Naive thymus-derived CD8-positive, alpha-beta T cell (primary cell): Measurements from ENCODE around the gene TNFSF18. TPM values are rescaled to one million over a fixed set of nuclear protein-coding genes. Genes with fewer than 3 reads are reported as not detected.

Source experiments
- ATAC-seq, 2 donors: fragments of 150-1000 bp; cut with Tn5 transposase in 1 of 2; sonication (Bioruptor Pico), chemical (Tn5 transposase) in 1 of 2; 1 replicate in 1 of 2; 2 replicates in 1 of 2; pipeline ENCODE4 v1.10.0; 2021; ENCODE audit warnings: mild to moderate bottlenecking in 2 of 2, moderate library complexity in 2 of 2
- POLR2A ChIA-PET: fragments of 350-600 bp; sonication (Branson Sonifier 250); formaldehyde crosslinking; loops from one replicate; lab custom pipeline; 2021; ENCODE audit warnings: antibody characterized with exemption; lab: Charles Lee
- DNase-seq, 10 donors: peaks; one replicate each; pipeline versions ENCODE4 v3.0.0 to v3.0.0-alpha.2; 2020 to 2022
- H3K27ac Mint-ChIP-seq, 10 donors: one replicate each; pipeline ENCODE4 v1.8.0; 2020 to 2022; ENCODE audit warnings: mild to moderate bottlenecking in 10 of 10, mixed read lengths in 10 of 10, moderate library complexity in 4 of 10, inconsistent platforms in 1 of 10
- H3K27me3 Mint-ChIP-seq, 5 donors: one replicate each; pipeline ENCODE4 v1.8.0; 2021 to 2022; ENCODE audit warnings: mixed read lengths in 5 of 5
- H3K36me3 Mint-ChIP-seq, 3 donors: one replicate each; pipeline ENCODE4 v1.8.0; 2020 to 2022; ENCODE audit warnings: mixed read lengths in 3 of 3, mild to moderate bottlenecking in 2 of 3, inconsistent platforms in 1 of 3
- H3K4me1 Mint-ChIP-seq, 4 donors: one replicate each; pipeline ENCODE4 v1.8.0; 2021 to 2022; ENCODE audit warnings: mixed read lengths in 4 of 4
- H3K4me3 Mint-ChIP-seq, 10 donors: one replicate each; pipeline ENCODE4 v1.8.0; 2020 to 2022; ENCODE audit warnings: mild to moderate bottlenecking in 10 of 10, mixed read lengths in 10 of 10, moderate library complexity in 6 of 10, inconsistent platforms in 1 of 10
- H3K9me3 Mint-ChIP-seq, 9 donors: one replicate each; pipeline ENCODE4 v1.8.0; 2020 to 2022; ENCODE audit warnings: mixed read lengths in 9 of 9, mild to moderate bottlenecking in 3 of 9, inconsistent platforms in 1 of 9, moderate library complexity in 1 of 9
- polyA plus RNA-seq, 3 donors: library from polyadenylated mRNA; unstranded; fragments of 300-500 nt; fragmentation: Illumina TruSeq; gene quantifications; one replicate each; pipeline ENCODE4 v1.2.3, GENCODE V29; 2021
- total RNA-seq, 8 experiments: library from RNA in 2 of 8; stranded (reverse) in 2 of 8; gene quantifications; one replicate each; pipeline ENCODE4 v1.2.3 and lab custom pipeline; 2021 to 2026

The TNFSF18 gene
- total and polyA plus RNA-seq, 5 experiments from 2014 or later, result not detected

- Mint-ChIP-seq H3K9me3 (no peaks in the 10 kb centered on the region), H3K4me3 (peak overlapping the region in 1 of 10 donors; percentile 9), H3K27ac (peak overlapping the region in 2 of 10 donors; percentile 16 to 68), H3K27me3 (peaks cover 0 to 5% (median 0%) of the 10 kb centered on the region in 5 donors), H3K4me1 (peaks cover 2 to 46% (median 6%) of the 10 kb centered on the region in 4 donors), H3K36me3 (peaks cover 0 to under 1% (median 0%) of the 10 kb centered on the region in 3 donors)
- POLR2A ChIA-PET, result no interaction called here
- peak in 1 of 10 donors; percentile 1 for DNase-seq
- ATAC-seq, result no peak
Measured at GRCh38 chr1:173020138-173020750, 30.5 kb downstream of the TNFSF18 start.

DNA sequence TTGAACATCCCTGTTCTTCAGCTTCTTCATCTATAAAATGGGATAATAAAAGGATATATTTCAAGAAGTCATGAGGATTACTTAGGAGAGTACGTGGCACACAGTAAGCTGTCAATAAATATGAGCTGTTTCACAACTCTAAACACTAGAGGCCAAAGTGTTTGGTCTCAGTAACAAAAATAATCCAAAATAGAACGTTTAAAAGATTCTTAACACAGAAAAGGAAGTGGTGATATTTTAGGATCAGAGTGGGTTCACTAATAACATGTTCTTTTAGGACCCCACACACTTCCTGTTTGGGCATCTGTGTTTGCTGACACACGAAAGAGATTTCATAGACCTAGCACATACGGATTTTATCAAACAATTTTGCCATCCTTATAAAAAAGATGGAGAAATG, 32.9 kb downstream of the TNFSF18 start:
- Mint-ChIP-seq H3K27ac (peak overlapping the region in 1 of 10 donors; percentile 16), H3K4me1 (peaks cover 2 to 57% (median 6%) of the 10 kb centered on the region in 4 donors), H3K4me3 (peak overlapping the region in 1 of 10 donors; percentile 29), H3K36me3 (no peaks in the 10 kb centered on the region), H3K27me3 (peaks cover 0 to 5% (median 0%) of the 10 kb centered on the region in 5 donors), H3K9me3 (no peaks in the 10 kb centered on the region)
- ATAC-seq (no peak), DNase-seq (no peak)
- POLR2A ChIA-PET, result interaction anchor here (0.7 kb wide), 1 partner anchor 36 kb away, joined by 3 read pairs; no protein-coding TSS in a partner anchor

GRCh38 chr1:173016419-173016818, 34.3 kb downstream of the TNFSF18 start:
- H3K4me1 Mint-ChIP-seq, result peaks cover 2 to 57% (median 6%) of the 10 kb centered on the region in 4 donors

GRCh38 chr1:173015629-173016028, 35.1 kb downstream of the TNFSF18 start:
- Mint-ChIP-seq H3K36me3 (no peaks in the 10 kb centered on the region), H3K27me3 (peaks cover 0 to 10% (median 2%) of the 10 kb centered on the region in 5 donors), H3K4me1 (peaks cover 2 to 49% (median 6%) of the 10 kb centered on the region in 4 donors), H3K9me3 (no peaks in the 10 kb centered on the region), H3K27ac (no peak overlapping the region), H3K4me3 (no peak overlapping the region)
- DNase-seq (no peak), ATAC-seq (no peak)
- POLR2A ChIA-PET, result no interaction called here

More at GRCh38 chr1:173016419-173016818, 34.3 kb downstream of the TNFSF18 start:
- POLR2A ChIA-PET, result no interaction called here
- Mint-ChIP-seq H3K27me3 (peaks cover 0 to 7% (median 0%) of the 10 kb centered on the region in 5 donors), H3K4me3 (no peak overlapping the region), H3K27ac (no peak overlapping the region), H3K9me3 (no peaks in the 10 kb centered on the region), H3K36me3 (no peaks in the 10 kb centered on the region)
- DNase-seq (no peak), ATAC-seq (no peak)

DNA sequence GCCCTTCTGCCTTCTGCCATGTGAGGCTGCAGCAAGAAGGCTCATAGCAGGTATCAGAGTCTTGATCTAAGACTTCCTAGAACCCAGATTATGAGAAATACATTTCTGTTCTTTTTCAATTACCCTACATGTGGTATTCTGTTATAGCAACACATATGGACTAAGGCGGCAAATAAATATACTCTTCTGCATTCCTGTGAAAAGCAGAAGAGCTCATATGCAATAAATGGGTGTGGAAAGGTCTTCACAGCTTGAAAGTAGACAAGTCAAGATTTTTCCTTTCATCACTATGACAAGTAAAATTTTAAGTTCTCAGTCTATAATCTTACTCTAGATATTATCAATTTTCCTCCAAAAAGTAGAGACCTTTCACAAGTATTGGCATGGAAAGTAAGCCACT, 36.6 kb downstream of the TNFSF18 start:
- POLR2A ChIA-PET, result no interaction called here
- Mint-ChIP-seq H3K9me3 (peaks cover 0 to under 1% (median 0%) of the 10 kb centered on the region in 9 donors), H3K4me3 (no peak overlapping the region), H3K27ac (no peak overlapping the region), H3K36me3 (no peaks in the 10 kb centered on the region), H3K27me3 (peaks cover 0 to 10% (median 2%) of the 10 kb centered on the region in 5 donors), H3K4me1 (peaks cover 2 to 42% (median 6%) of the 10 kb centered on the region in 4 donors)
- ATAC-seq (no peak), DNase-seq (no peak)

DNA sequence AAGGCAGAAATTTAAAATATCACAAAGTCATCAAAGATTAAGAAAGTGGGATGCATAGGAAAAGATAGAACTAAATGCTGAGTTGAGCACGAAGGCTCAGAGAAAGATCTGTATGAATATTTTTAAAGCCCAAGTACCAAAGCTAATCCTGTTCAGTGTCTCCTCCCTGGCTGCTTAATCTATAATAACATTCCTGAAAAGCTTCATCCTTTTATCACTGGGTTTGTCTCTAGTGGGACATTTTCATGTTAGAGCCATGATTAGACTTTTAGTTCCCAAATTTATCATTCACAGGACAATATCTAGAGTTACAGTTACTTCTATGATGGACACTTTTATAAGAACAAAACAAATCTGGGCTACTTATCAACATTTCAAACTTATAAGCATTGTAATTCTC, 38.6 kb downstream of the TNFSF18 start:
- Mint-ChIP-seq H3K4me1 (peaks cover 0 to 24% (median 1%) of the 10 kb centered on the region in 4 donors), H3K4me3 (no peak overlapping the region), H3K9me3 (peaks cover 0 to 10% (median 0%) of the 10 kb centered on the region in 9 donors), H3K27ac (no peak overlapping the region), H3K27me3 (peaks cover 0 to 10% (median 2%) of the 10 kb centered on the region in 5 donors), H3K36me3 (peaks cover 0 to 9% (median 2%) of the 10 kb centered on the region in 3 donors)
- ATAC-seq, result no peak
- DNase-seq, result no peak
- POLR2A ChIA-PET, result no interaction called here

GRCh38 chr1:173009597-173009996, 41.1 kb downstream of the TNFSF18 start:
- Mint-ChIP-seq H3K36me3 (peaks cover 0 to 9% (median 2%) of the 10 kb centered on the region in 3 donors), H3K9me3 (peaks cover 0 to 10% (median 0%) of the 10 kb centered on the region in 9 donors), H3K4me3 (no peak overlapping the region), H3K27ac (no peak overlapping the region), H3K4me1 (peaks cover 9 to 17% (median 13%) of the 10 kb centered on the region in 4 donors), H3K27me3 (peaks cover 0 to 10% (median 2%) of the 10 kb centered on the region in 5 donors)
- ATAC-seq (no peak), DNase-seq (no peak)
- POLR2A ChIA-PET, result no interaction called here

DNA sequence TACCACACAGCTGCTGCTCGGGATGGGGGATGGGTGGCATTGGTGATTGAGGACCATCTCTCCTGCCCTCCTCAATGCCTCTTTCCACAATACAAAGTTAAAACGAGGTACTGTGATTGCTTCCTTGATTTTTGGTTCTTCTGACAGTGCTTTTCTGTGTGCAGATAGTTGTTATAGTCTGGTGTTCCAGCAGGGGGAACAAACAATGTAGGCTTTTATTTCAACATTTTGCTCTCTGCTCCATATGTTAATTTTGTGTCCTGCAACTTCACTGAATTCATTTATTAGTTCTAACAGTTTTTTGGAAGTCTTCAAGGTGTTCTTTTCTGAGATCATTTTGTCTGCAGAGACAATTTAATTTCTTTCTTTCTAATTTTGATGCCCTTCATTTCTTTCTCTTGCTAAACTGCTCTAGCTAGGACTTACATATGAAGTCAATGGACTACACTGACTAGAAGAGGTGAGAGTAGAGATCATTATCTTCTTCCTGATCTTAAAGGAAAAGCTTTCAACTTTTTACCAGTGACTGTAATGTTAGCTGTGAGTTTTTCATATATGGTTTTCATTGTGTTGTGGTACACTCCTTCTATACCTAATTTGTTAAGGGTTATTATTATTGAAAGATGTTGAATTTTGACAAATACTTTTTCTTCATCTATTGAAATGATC, 45.4 kb downstream of the TNFSF18 start:
- POLR2A ChIA-PET, result no interaction called here
- ATAC-seq, result peak in 1 of 2 donors; percentile 50
- peak overlapping the region in 3 of 10 donors; percentile 10 to 15 (median 12) for H3K27ac Mint-ChIP-seq
- H3K36me3 Mint-ChIP-seq, result peaks cover 0 to 25% (median 16%) of the 10 kb centered on the region in 3 donors
- no peak for DNase-seq
- peaks cover 9 to 17% (median 11%) of the 10 kb centered on the region in 4 donors for H3K4me1 Mint-ChIP-seq
- peaks cover 3 to 26% (median 15%) of the 10 kb centered on the region in 9 donors for H3K9me3 Mint-ChIP-seq
- H3K4me3 Mint-ChIP-seq, result no peak overlapping the region
- no peaks in the 10 kb centered on the region for H3K27me3 Mint-ChIP-seq

- Mint-ChIP-seq H3K4me1 (peaks cover 9 to 17% (median 11%) of the 10 kb centered on the region in 4 donors), H3K9me3 (peaks cover 3 to 28% (median 17%) of the 10 kb centered on the region in 9 donors), H3K36me3 (peaks cover 0 to 20% (median 15%) of the 10 kb centered on the region in 3 donors), H3K4me3 (no peak overlapping the region), H3K27me3 (no peaks in the 10 kb centered on the region), H3K27ac (no peak overlapping the region)
- ATAC-seq, result no peak
- no peak for DNase-seq
- POLR2A ChIA-PET, result no interaction called here
Measured at GRCh38 chr1:173002891-173003838, 47.6 kb downstream of the TNFSF18 start.

- no peak overlapping the region for H3K4me3 Mint-ChIP-seq
- H3K9me3 Mint-ChIP-seq, result peaks cover 3 to 32% (median 19%) of the 10 kb centered on the region in 9 donors
- no peaks in the 10 kb centered on the region for H3K27me3 Mint-ChIP-seq
- H3K36me3 Mint-ChIP-seq, result peaks cover 0 to 31% (median 14%) of the 10 kb centered on the region in 3 donors
- H3K4me1 Mint-ChIP-seq, result no peaks in the 10 kb centered on the region
- POLR2A ChIA-PET, result no interaction called here
- H3K27ac Mint-ChIP-seq, result no peak overlapping the region
- ATAC-seq (no peak), DNase-seq (no peak)
Measured at GRCh38 chr1:172999349-172999748, 51.4 kb downstream of the TNFSF18 start.

- ATAC-seq (no peak), DNase-seq (no peak)
- no peak overlapping the region for H3K27ac Mint-ChIP-seq
- no peak overlapping the region for H3K4me3 Mint-ChIP-seq
- POLR2A ChIA-PET, result no interaction called here
- H3K27me3 Mint-ChIP-seq, result no peaks in the 10 kb centered on the region
- no peaks in the 10 kb centered on the region for H3K4me1 Mint-ChIP-seq
- H3K9me3 Mint-ChIP-seq, result peaks cover 3 to 32% (median 19%) of the 10 kb centered on the region in 9 donors
- H3K36me3 Mint-ChIP-seq, result peaks cover 0 to 36% (median 14%) of the 10 kb centered on the region in 3 donors
Measured at GRCh38 chr1:172997941-172998361, 52.8 kb downstream of the TNFSF18 start.

GRCh38 chr1:172993640-172994039, 57.1 kb downstream of the TNFSF18 start:
- DNase-seq (no peak), ATAC-seq (no peak)
- H3K27me3 Mint-ChIP-seq, result no peaks in the 10 kb centered on the region
- H3K9me3 Mint-ChIP-seq, result peaks cover 0 to 17% (median 3%) of the 10 kb centered on the region in 9 donors
- no peaks in the 10 kb centered on the region for H3K4me1 Mint-ChIP-seq
- H3K27ac Mint-ChIP-seq, result no peak overlapping the region
- H3K36me3 Mint-ChIP-seq, result peaks cover 0 to 17% (median 0%) of the 10 kb centered on the region in 3 donors
- POLR2A ChIA-PET, result no interaction called here
- H3K4me3 Mint-ChIP-seq, result no peak overlapping the region
